GM23338 (cell line): ENCODE measurements around the gene KAT2B.

ENCODE experiments used
- CREB1 ChIP-seq: fragments of 250-450 bp; sonication (Bioruptor Pico); IDR thresholded peaks from 2 replicates; pipeline ENCODE4 v1.5.0; 2020; ENCODE audit warnings: low read depth, mild to moderate bottlenecking, moderate library complexity
- EZH2 ChIP-seq: fragments of 200-600 bp; sonication (generic); IDR thresholded peaks from one replicate; pipeline ENCODE4 v1.8.0; 2017; ENCODE audit warnings: antibody characterized with exemption, mild to moderate bottlenecking, low read depth; ENCODE audit not compliant: unreplicated experiment
- EZH2phosphoT487 ChIP-seq: fragments of 200-600 bp; sonication (generic); IDR thresholded peaks from one replicate; pipeline ENCODE4 v1.8.1; 2018; ENCODE audit warnings: antibody characterized with exemption; ENCODE audit not compliant: unreplicated experiment
- JUNB ChIP-seq: IDR thresholded peaks from one replicate; pipeline ENCODE4 v1.6.1; 2016; ENCODE audit warnings: antibody characterized with exemption; ENCODE audit not compliant: unreplicated experiment
- NANOG ChIP-seq: IDR thresholded peaks from 2 replicates; pipeline ENCODE4 v1.6.1; 2016; ENCODE audit warnings: antibody characterized with exemption, borderline replicate concordance
- POLR2AphosphoS5 ChIP-seq: IDR thresholded peaks from 2 replicates; pipeline ENCODE4 v1.6.1; 2016; ENCODE audit warnings: antibody characterized with exemption, low read depth
- STAT1 ChIP-seq: IDR thresholded peaks from one replicate; pipeline ENCODE4 v1.6.1; 2016; ENCODE audit warnings: antibody characterized with exemption; ENCODE audit not compliant: unreplicated experiment
- ZNF114 ChIP-seq: fragments of 250-450 bp; sonication (Bioruptor Pico); IDR thresholded peaks from 2 replicates; pipeline ENCODE4 v1.5.0; 2020; ENCODE audit warnings: mild to moderate bottlenecking, moderate library complexity
- ZNF331 ChIP-seq: fragments of 250-450 bp; sonication (Bioruptor Pico); IDR thresholded peaks from 2 replicates; pipeline ENCODE4 v1.5.0; 2020; ENCODE audit warnings: low read depth, mild to moderate bottlenecking, moderate library complexity
- TF ChIP-seq, protein P1 (sequence below), 2 experiments: fragments of 200-600 bp in 1 of 2; sonication (generic) in 1 of 2; conservative IDR thresholded peaks; 2 replicates each; pipeline versions ENCODE4 v1.5.1 to v1.6.1; 2016 to 2017; ENCODE audit warnings: antibody characterized with exemption in 2 of 2, low read depth in 2 of 2, mild to moderate bottlenecking in 2 of 2, moderate library complexity in 1 of 2
- TF ChIP-seq, protein P2 (sequence below): IDR thresholded peaks from one replicate; pipeline ENCODE4 v1.6.1; 2018; ENCODE audit warnings: antibody characterized with exemption; ENCODE audit not compliant: unreplicated experiment
- TF ChIP-seq, protein P3 (sequence below): IDR thresholded peaks from 2 replicates; pipeline ENCODE4 v1.6.1; 2016; ENCODE audit warnings: antibody characterized with exemption
- TF ChIP-seq, protein P4 (sequence below): fragments of 250-450 bp; sonication (Bioruptor Pico); IDR thresholded peaks from 2 replicates; pipeline ENCODE4 v1.5.0; 2020; ENCODE audit warnings: mild to moderate bottlenecking, moderate library complexity

DNA sequence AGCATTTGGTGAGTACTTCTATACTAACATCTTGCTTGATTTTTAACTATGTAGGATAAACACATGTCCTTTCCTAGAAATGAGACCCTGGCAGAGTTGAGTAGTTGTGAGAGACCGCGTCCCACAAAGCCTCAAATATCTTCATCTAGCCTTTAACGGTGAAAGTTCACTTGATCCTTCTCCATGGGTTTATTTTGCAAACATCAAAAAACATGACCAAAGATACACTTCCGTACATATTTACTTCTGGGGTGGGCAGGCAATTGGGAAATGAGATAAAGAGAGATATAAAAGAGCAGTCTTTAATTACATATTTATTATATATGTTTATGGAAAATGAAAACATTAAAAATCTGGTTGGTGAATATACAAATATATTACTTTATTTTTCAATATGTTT is 5.2 kb upstream of the KAT2B start:
- TF ChIP-seq, protein P1, sequence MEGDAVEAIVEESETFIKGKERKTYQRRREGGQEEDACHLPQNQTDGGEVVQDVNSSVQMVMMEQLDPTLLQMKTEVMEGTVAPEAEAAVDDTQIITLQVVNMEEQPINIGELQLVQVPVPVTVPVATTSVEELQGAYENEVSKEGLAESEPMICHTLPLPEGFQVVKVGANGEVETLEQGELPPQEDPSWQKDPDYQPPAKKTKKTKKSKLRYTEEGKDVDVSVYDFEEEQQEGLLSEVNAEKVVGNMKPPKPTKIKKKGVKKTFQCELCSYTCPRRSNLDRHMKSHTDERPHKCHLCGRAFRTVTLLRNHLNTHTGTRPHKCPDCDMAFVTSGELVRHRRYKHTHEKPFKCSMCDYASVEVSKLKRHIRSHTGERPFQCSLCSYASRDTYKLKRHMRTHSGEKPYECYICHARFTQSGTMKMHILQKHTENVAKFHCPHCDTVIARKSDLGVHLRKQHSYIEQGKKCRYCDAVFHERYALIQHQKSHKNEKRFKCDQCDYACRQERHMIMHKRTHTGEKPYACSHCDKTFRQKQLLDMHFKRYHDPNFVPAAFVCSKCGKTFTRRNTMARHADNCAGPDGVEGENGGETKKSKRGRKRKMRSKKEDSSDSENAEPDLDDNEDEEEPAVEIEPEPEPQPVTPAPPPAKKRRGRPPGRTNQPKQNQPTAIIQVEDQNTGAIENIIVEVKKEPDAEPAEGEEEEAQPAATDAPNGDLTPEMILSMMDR (conservative IDR thresholded peaks at IDR 0.05; ENCODE audit: low read depth in 2 of 2), result no peak
- TF ChIP-seq, protein P2, sequence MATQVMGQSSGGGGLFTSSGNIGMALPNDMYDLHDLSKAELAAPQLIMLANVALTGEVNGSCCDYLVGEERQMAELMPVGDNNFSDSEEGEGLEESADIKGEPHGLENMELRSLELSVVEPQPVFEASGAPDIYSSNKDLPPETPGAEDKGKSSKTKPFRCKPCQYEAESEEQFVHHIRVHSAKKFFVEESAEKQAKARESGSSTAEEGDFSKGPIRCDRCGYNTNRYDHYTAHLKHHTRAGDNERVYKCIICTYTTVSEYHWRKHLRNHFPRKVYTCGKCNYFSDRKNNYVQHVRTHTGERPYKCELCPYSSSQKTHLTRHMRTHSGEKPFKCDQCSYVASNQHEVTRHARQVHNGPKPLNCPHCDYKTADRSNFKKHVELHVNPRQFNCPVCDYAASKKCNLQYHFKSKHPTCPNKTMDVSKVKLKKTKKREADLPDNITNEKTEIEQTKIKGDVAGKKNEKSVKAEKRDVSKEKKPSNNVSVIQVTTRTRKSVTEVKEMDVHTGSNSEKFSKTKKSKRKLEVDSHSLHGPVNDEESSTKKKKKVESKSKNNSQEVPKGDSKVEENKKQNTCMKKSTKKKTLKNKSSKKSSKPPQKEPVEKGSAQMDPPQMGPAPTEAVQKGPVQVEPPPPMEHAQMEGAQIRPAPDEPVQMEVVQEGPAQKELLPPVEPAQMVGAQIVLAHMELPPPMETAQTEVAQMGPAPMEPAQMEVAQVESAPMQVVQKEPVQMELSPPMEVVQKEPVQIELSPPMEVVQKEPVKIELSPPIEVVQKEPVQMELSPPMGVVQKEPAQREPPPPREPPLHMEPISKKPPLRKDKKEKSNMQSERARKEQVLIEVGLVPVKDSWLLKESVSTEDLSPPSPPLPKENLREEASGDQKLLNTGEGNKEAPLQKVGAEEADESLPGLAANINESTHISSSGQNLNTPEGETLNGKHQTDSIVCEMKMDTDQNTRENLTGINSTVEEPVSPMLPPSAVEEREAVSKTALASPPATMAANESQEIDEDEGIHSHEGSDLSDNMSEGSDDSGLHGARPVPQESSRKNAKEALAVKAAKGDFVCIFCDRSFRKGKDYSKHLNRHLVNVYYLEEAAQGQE, result no peak
- TF ChIP-seq EZH2, result no peak
- TF ChIP-seq NANOG, result no peak
- no peak for TF ChIP-seq POLR2AphosphoS5
- no peak for TF ChIP-seq EZH2phosphoT487
- TF ChIP-seq CREB1 (CRISPR knock-in tag), result no peak
- no peak for TF ChIP-seq STAT1
- TF ChIP-seq JUNB, result no peak
- TF ChIP-seq, protein P3, sequence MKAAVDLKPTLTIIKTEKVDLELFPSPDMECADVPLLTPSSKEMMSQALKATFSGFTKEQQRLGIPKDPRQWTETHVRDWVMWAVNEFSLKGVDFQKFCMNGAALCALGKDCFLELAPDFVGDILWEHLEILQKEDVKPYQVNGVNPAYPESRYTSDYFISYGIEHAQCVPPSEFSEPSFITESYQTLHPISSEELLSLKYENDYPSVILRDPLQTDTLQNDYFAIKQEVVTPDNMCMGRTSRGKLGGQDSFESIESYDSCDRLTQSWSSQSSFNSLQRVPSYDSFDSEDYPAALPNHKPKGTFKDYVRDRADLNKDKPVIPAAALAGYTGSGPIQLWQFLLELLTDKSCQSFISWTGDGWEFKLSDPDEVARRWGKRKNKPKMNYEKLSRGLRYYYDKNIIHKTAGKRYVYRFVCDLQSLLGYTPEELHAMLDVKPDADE, result no peak
- TF ChIP-seq, protein P4, sequence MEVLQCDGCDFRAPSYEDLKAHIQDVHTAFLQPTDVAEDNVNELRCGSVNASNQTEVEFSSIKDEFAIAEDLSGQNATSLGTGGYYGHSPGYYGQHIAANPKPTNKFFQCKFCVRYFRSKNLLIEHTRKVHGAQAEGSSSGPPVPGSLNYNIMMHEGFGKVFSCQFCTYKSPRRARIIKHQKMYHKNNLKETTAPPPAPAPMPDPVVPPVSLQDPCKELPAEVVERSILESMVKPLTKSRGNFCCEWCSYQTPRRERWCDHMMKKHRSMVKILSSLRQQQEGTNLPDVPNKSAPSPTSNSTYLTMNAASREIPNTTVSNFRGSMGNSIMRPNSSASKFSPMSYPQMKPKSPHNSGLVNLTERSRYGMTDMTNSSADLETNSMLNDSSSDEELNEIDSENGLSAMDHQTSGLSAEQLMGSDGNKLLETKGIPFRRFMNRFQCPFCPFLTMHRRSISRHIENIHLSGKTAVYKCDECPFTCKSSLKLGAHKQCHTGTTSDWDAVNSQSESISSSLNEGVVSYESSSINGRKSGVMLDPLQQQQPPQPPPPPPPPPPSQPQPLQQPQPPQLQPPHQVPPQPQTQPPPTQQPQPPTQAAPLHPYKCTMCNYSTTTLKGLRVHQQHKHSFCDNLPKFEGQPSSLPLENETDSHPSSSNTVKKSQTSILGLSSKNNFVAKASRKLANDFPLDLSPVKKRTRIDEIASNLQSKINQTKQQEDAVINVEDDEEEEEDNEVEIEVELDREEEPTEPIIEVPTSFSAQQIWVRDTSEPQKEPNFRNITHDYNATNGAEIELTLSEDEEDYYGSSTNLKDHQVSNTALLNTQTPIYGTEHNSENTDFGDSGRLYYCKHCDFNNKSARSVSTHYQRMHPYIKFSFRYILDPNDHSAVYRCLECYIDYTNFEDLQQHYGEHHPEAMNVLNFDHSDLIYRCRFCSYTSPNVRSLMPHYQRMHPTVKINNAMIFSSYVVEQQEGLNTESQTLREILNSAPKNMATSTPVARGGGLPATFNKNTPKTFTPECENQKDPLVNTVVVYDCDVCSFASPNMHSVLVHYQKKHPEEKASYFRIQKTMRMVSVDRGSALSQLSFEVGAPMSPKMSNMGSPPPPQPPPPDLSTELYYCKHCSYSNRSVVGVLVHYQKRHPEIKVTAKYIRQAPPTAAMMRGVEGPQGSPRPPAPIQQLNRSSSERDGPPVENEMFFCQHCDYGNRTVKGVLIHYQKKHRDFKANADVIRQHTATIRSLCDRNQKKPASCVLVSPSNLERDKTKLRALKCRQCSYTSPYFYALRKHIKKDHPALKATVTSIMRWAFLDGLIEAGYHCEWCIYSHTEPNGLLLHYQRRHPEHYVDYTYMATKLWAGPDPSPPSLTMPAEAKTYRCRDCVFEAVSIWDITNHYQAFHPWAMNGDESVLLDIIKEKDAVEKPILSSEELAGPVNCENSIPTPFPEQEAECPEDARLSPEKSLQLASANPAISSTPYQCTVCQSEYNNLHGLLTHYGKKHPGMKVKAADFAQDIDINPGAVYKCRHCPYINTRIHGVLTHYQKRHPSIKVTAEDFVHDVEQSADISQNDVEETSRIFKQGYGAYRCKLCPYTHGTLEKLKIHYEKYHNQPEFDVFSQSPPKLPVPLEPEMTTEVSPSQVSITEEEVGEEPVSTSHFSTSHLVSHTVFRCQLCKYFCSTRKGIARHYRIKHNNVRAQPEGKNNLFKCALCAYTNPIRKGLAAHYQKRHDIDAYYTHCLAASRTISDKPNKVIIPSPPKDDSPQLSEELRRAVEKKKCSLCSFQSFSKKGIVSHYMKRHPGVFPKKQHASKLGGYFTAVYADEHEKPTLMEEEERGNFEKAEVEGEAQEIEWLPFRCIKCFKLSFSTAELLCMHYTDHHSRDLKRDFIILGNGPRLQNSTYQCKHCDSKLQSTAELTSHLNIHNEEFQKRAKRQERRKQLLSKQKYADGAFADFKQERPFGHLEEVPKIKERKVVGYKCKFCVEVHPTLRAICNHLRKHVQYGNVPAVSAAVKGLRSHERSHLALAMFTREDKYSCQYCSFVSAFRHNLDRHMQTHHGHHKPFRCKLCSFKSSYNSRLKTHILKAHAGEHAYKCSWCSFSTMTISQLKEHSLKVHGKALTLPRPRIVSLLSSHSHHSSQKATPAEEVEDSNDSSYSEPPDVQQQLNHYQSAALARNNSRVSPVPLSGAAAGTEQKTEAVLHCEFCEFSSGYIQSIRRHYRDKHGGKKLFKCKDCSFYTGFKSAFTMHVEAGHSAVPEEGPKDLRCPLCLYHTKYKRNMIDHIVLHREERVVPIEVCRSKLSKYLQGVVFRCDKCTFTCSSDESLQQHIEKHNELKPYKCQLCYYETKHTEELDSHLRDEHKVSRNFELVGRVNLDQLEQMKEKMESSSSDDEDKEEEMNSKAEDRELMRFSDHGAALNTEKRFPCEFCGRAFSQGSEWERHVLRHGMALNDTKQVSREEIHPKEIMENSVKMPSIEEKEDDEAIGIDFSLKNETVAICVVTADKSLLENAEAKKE (CRISPR knock-in tag), result no peak
- TF ChIP-seq ZNF114, result no peak
- TF ChIP-seq ZNF331, result no peak
